Measurements from ENCODE around the gene PLA2G3. TPM values are rescaled to one million over a fixed set of nuclear protein-coding genes. Genes with fewer than 3 reads are reported as not detected.

PLA2G3 gene
- total and polyA plus RNA-seq, 2 of the 13 experiments (the other 11 are each of a cell fraction or from before 2014, with no cell fraction given) = 0.12 to 0.42 TPM

DNA sequence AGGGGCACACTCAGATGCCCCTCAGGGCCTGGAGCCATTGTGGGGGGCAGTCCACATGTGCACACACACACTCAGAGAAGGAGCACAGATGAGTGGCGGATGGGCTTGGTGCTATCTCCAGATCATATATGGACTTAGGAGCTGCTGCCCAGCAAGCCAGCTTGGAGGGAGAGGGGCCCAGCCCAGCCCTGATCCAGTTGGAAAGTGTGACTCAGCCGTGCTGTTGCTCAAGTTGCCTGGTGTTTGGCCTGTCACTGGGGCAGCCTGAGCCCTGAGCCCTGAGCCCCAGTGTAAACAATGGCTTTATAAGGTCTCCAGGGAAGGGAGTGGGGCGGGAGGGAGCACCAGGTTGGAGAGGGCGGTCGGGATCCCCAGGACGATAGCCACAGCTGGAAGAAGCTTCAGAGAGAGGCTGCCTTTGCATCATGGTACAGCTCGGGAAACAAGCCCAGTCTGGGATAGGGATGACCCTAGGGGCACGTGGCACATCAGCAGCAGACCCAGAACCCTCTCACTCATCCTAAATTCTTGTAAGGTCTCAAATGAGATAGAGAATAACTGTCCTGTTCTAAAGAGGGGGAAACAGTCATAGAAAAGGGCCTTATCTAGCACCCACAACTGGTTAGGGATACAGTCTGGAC lies 37.7 kb downstream of the PLA2G3 start (continued):
- TF ChIP-seq ZNF207 (IDR thresholded peaks at IDR 0.05; ENCODE audit: borderline replicate concordance) = no peak
- TF ChIP-seq EED (CRISPR knock-in tag; IDR thresholded peaks at IDR 0.05) = 0 out of 2 replicates have a peak, but pooled peaks have one; percentile 50
- no peak for TF ChIP-seq ZMYM2 (CRISPR knock-in tag; IDR thresholded peaks at IDR 0.05)
- TF ChIP-seq ZNF7 (CRISPR knock-in tag; IDR thresholded peaks at IDR 0.05) = no peak
- TF ChIP-seq PAF1 (CRISPR knock-in tag; IDR thresholded peaks at IDR 0.05) = no peak
- TF ChIP-seq, protein P1, sequence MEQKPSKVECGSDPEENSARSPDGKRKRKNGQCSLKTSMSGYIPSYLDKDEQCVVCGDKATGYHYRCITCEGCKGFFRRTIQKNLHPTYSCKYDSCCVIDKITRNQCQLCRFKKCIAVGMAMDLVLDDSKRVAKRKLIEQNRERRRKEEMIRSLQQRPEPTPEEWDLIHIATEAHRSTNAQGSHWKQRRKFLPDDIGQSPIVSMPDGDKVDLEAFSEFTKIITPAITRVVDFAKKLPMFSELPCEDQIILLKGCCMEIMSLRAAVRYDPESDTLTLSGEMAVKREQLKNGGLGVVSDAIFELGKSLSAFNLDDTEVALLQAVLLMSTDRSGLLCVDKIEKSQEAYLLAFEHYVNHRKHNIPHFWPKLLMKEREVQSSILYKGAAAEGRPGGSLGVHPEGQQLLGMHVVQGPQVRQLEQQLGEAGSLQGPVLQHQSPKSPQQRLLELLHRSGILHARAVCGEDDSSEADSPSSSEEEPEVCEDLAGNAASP (CRISPR knock-in tag; IDR thresholded peaks at IDR 0.05; ENCODE audit: borderline replicate concordance) = no peak
- no peak for TF ChIP-seq MED13 (CRISPR knock-in tag; IDR thresholded peaks at IDR 0.05)
- TF ChIP-seq, protein P2, sequence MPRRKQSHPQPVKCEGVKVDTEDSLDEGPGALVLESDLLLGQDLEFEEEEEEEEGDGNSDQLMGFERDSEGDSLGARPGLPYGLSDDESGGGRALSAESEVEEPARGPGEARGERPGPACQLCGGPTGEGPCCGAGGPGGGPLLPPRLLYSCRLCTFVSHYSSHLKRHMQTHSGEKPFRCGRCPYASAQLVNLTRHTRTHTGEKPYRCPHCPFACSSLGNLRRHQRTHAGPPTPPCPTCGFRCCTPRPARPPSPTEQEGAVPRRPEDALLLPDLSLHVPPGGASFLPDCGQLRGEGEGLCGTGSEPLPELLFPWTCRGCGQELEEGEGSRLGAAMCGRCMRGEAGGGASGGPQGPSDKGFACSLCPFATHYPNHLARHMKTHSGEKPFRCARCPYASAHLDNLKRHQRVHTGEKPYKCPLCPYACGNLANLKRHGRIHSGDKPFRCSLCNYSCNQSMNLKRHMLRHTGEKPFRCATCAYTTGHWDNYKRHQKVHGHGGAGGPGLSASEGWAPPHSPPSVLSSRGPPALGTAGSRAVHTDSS (CRISPR knock-in tag; conservative IDR thresholded peaks at IDR 0.05) = no peak
- TF ChIP-seq, protein P3, sequence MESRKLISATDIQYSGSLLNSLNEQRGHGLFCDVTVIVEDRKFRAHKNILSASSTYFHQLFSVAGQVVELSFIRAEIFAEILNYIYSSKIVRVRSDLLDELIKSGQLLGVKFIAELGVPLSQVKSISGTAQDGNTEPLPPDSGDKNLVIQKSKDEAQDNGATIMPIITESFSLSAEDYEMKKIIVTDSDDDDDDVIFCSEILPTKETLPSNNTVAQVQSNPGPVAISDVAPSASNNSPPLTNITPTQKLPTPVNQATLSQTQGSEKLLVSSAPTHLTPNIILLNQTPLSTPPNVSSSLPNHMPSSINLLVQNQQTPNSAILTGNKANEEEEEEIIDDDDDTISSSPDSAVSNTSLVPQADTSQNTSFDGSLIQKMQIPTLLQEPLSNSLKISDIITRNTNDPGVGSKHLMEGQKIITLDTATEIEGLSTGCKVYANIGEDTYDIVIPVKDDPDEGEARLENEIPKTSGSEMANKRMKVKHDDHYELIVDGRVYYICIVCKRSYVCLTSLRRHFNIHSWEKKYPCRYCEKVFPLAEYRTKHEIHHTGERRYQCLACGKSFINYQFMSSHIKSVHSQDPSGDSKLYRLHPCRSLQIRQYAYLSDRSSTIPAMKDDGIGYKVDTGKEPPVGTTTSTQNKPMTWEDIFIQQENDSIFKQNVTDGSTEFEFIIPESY (CRISPR knock-in tag; IDR thresholded peaks at IDR 0.05) = 0 out of 2 replicates have a peak, but pooled peaks have one; percentile 17
- no peak for TF ChIP-seq ZNF317 (CRISPR knock-in tag; IDR thresholded peaks at IDR 0.05)
- TF ChIP-seq CBX2 (IDR thresholded peaks at IDR 0.05; ENCODE audit: low read depth, low read length) = no peak
- TF ChIP-seq CBX2 (CRISPR knock-in tag; IDR thresholded peaks at IDR 0.05; ENCODE audit: low read depth) = no peak
- TF ChIP-seq SMAD3 (CRISPR knock-in tag; IDR thresholded peaks at IDR 0.05) = no peak
- TF ChIP-seq, protein P4, sequence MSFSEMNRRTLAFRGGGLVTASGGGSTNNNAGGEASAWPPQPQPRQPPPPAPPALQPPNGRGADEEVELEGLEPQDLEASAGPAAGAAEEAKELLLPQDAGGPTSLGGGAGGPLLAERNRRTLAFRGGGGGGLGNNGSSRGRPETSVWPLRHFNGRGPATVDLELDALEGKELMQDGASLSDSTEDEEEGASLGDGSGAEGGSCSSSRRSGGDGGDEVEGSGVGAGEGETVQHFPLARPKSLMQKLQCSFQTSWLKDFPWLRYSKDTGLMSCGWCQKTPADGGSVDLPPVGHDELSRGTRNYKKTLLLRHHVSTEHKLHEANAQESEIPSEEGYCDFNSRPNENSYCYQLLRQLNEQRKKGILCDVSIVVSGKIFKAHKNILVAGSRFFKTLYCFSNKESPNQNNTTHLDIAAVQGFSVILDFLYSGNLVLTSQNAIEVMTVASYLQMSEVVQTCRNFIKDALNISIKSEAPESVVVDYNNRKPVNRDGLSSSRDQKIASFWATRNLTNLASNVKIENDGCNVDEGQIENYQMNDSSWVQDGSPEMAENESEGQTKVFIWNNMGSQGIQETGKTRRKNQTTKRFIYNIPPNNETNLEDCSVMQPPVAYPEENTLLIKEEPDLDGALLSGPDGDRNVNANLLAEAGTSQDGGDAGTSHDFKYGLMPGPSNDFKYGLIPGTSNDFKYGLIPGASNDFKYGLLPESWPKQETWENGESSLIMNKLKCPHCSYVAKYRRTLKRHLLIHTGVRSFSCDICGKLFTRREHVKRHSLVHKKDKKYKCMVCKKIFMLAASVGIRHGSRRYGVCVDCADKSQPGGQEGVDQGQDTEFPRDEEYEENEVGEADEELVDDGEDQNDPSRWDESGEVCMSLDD (CRISPR knock-in tag; IDR thresholded peaks at IDR 0.05; ENCODE audit: borderline replicate concordance) = peak; percentile 97
- TF ChIP-seq RBM39 (IDR thresholded peaks at IDR 0.05; ENCODE audit: low read depth, low read length, poor library complexity, severe bottlenecking) = peak; percentile 38
- TF ChIP-seq IRF2 (CRISPR knock-in tag; IDR thresholded peaks at IDR 0.05) = peak; percentile 34; the same call in 1 of the 2 replicates
- no peak for TF ChIP-seq KLF6 (CRISPR knock-in tag; IDR thresholded peaks at IDR 0.05)
- TF ChIP-seq, protein P5, sequence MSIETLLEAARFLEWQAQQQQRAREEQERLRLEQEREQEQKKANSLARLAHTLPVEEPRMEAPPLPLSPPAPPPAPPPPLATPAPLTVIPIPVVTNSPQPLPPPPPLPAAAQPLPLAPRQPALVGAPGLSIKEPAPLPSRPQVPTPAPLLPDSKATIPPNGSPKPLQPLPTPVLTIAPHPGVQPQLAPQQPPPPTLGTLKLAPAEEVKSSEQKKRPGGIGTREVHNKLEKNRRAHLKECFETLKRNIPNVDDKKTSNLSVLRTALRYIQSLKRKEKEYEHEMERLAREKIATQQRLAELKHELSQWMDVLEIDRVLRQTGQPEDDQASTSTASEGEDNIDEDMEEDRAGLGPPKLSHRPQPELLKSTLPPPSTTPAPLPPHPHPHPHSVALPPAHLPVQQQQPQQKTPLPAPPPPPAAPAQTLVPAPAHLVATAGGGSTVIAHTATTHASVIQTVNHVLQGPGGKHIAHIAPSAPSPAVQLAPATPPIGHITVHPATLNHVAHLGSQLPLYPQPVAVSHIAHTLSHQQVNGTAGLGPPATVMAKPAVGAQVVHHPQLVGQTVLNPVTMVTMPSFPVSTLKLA (IDR thresholded peaks at IDR 0.05) = no peak
- no peak for TF ChIP-seq ZNF510 (CRISPR knock-in tag; IDR thresholded peaks at IDR 0.05; ENCODE audit: low read depth)
- TF ChIP-seq ZNF569 (CRISPR knock-in tag; IDR thresholded peaks at IDR 0.05; ENCODE audit: borderline replicate concordance) = no peak
- TF ChIP-seq ZNF572 (CRISPR knock-in tag; IDR thresholded peaks at IDR 0.05) = no peak
- no peak for TF ChIP-seq HNRNPH1 (optimal IDR thresholded peaks at IDR 0.05; ENCODE audit: low read depth, low read length)
